ENCODE measurements around the gene PAPPA2.
"Not testable (repeated sequence)": the region's sequence is repeated elsewhere in the genome, so short reads cannot be mapped to it uniquely, and the experiment has no call there.

PAPPA2 gene

DNA sequence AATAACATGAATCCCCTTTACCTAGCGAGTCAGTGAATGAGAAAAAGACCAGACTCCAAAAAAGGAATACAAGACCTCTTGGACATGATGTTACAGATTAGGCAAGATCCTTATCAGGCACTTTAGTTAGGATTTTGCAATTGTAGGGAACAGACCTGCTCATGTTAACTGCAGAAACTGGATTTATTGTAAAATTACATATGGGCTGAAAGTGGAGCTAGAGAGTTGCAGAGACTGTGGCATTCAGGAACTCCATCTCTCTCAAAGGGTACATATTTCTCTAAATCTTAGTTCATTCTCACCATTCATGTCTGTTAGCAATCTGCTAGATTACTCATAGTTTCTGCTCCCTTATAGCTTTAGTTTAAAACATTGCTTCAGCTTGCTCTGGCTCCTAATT, 142.2 kb downstream of the PAPPA2 start:
- Histone ChIP-seq H3K4me3 (no peak overlapping the region), H3K27ac (no peak overlapping the region)

DNA sequence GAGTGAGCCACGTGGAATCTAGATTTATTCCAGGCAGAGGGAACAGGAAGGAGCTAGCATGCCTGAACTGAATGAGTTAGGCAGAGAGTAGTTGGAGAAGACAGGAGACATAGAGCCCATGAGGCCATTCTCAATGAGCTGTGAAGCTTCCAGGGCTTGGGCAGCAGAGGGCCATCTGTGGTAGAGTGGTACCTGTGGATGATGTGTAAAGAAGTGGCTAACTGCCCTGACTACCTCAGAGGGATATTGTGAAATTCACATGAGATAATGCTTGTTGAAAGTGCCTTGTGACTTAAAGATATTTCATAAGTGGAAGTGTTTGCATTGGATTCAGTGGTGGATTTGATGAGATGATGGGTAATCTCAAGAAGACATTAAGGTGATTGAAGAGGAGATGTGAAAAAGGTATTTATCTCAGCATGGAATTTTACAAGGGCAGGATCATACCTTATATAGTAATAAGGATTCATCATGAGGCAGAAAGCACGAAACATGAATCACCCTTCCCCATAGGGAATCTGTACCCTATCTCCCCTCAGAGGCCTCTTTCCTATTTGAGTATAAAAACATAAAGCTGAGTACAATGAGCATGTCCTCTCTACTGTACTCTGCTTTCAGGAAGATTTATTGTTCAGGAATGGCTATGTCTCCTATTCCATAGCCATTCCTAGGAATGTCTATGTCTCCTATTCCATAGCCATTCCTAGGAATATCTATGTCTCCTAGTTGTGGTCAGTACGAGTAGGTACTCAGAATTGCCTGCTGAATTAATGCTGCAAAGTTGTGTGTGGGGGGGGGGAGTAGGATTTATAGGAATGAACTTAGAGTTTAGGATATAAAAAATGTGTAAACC, 146.8 kb downstream of the PAPPA2 start:
- no peaks in the 10 kb centered on the region for H3K9me3 ChIP-seq (replicated peaks in 1 of 11)
- H3K27me3 ChIP-seq: no peaks in the 10 kb centered on the region
- no peaks in the 10 kb centered on the region for H4K20me1 ChIP-seq
- no peak for TF ChIP-seq Cebpa-rat (IDR thresholded peaks at IDR 0.05)
- no peak overlapping the region for H3K27ac ChIP-seq
- no peaks in the 10 kb centered on the region for H3K36me3 ChIP-seq
- H3K4me3 ChIP-seq: no peak overlapping the region
- no peak overlapping the region for H3K9ac ChIP-seq
- H3K4me2 ChIP-seq: no peak overlapping the region
- H3K4me1 ChIP-seq: peaks cover 0 to 2% (median 0%) of the 10 kb centered on the region in 10 experiments; a peak in 1 of 20 replicates

More for the DNA sequence above, 142.2 kb downstream of the PAPPA2 start:
- H3K27me3 ChIP-seq: no peaks in the 10 kb centered on the region
- no peaks in the 10 kb centered on the region for H3K9me3 ChIP-seq (replicated peaks in 1 of 11)
- no peak overlapping the region for H3K9ac ChIP-seq
- TF ChIP-seq Cebpa-rat (IDR thresholded peaks at IDR 0.05): no peak
- no peak overlapping the region for H3K4me2 ChIP-seq
- no peaks in the 10 kb centered on the region for H4K20me1 ChIP-seq
- H3K36me3 ChIP-seq: no peaks in the 10 kb centered on the region
- peaks cover 0 to 5% (median 0%) of the 10 kb centered on the region in 10 experiments; a peak in 1 of 20 replicates for H3K4me1 ChIP-seq

DNA sequence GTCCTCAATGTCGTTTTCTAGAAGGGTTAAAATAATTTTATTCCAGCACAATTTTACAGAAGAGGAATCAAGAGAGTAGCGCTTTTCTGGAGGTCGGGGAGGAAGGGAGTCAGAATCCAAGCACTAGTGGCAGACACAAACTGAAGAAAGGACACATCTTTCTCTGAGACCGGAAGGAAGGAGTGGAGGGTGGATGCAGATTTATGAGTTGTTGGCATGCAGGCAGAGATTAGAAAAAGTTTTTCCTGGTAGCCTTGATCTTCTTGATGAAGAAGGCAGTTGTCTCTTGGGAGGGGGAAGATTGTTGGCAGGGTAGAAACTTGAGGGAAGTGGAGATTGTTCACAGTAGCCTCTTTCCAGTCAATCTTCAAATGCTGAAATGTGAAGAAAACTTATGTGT, 149.8 kb downstream of the PAPPA2 start:
- H3K27ac ChIP-seq: no peak overlapping the region
- H3K9me3 ChIP-seq (replicated peaks in 1 of 11): no peaks in the 10 kb centered on the region
- TF ChIP-seq Cebpa-rat (IDR thresholded peaks at IDR 0.05): no peak
- H4K20me1 ChIP-seq: no peaks in the 10 kb centered on the region
- no peak overlapping the region for H3K9ac ChIP-seq
- no peaks in the 10 kb centered on the region for H3K27me3 ChIP-seq
- no peaks in the 10 kb centered on the region for H3K4me1 ChIP-seq
- no peak overlapping the region for H3K4me2 ChIP-seq
- H3K36me3 ChIP-seq: no peaks in the 10 kb centered on the region
- no peak overlapping the region for H3K4me3 ChIP-seq

DNA sequence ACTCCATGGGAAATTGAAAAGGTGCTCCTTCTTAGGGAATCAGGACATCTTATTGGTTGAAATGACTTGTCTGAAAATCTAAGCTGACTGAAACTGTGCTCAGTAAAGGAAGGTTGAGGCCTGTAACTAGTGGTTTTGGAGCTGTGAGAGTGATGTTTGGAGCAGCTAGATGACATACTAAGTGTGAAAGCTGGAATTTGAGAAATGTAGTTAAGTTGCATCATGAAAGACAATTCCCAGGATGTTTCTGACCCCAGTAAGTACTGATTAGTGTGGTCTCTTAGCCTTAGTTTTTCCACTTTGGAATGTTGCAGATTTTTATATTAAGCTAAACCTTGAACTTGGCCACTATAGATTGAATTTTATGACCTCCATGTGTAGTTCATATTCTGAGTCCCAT, 154.9 kb downstream of the PAPPA2 start:
- H3K27ac ChIP-seq: no peak overlapping the region
- no peak overlapping the region for H3K4me3 ChIP-seq
- H3K9ac ChIP-seq: no peak overlapping the region
- no peaks in the 10 kb centered on the region for H4K20me1 ChIP-seq
- peaks cover 0 to 7% (median 3%) of the 10 kb centered on the region in 11 experiments; a peak in 9 of 22 replicates for H3K9me3 ChIP-seq (replicated peaks in 1 of 11)
- H3K27me3 ChIP-seq: no peaks in the 10 kb centered on the region
- no peak overlapping the region for H3K4me2 ChIP-seq
- H3K4me1 ChIP-seq: no peaks in the 10 kb centered on the region
- no peaks in the 10 kb centered on the region for H3K36me3 ChIP-seq
- no peak for TF ChIP-seq Cebpa-rat (IDR thresholded peaks at IDR 0.05)

DNA sequence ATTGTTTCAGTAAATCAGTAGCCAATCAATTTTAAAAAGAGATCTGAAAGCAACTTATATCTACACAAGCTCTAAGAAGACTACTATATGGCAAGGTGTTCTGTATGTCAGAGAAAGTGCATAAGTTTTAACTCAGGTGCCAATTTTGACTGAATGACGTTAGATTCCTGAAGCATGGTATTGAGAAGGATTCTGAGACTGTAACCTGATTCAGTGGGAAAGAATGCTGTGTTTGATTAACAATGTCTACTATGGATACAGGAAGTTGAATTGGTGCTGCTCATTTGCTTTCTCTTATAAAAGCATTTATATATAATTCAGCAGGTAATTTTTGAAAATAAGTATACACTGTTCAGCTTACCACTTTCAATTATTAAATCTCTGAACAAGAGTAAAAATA, 156.3 kb downstream of the PAPPA2 start:
- no peak for TF ChIP-seq Cebpa-rat (IDR thresholded peaks at IDR 0.05)
- Histone ChIP-seq H3K4me2 (no peak overlapping the region), H3K4me3 (no peak overlapping the region), H3K4me1 (no peaks in the 10 kb centered on the region), H3K9me3 (replicated peaks in 1 of 11) (peaks cover 0 to 12% (median 8%) of the 10 kb centered on the region in 11 experiments; a peak in 11 of 22 replicates), H3K36me3 (no peaks in the 10 kb centered on the region), H4K20me1 (no peaks in the 10 kb centered on the region), H3K27me3 (no peaks in the 10 kb centered on the region), H3K9ac (no peak overlapping the region), H3K27ac (no peak overlapping the region)

DNA sequence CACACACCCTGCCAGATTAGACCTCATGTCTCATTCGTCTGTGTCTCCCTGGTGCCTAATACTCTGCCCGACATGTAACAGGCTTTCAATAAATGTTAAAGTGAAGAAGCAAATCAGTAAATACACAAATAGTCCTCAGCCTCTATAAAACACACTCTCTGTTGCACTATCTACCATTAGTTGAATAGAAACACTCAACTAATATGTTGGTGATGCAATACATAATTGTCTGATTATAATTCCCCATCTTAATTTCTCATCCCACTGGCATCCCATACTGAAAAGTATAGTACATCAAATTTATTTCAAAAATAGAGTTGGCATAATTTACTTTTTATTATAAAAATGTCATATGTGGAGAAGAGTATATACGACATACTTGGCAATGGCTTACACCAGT, 162.4 kb downstream of the PAPPA2 start:
- no peak overlapping the region for H3K9ac ChIP-seq
- no peaks in the 10 kb centered on the region for H3K27me3 ChIP-seq
- H3K27ac ChIP-seq: no peak overlapping the region
- H3K4me2 ChIP-seq: no peak overlapping the region
- no peaks in the 10 kb centered on the region for H3K4me1 ChIP-seq
- no peak overlapping the region for H3K4me3 ChIP-seq
- H3K9me3 ChIP-seq (replicated peaks in 1 of 11): peaks cover 0 to 12% (median 8%) of the 10 kb centered on the region in 11 experiments; a peak in 11 of 22 replicates
- H4K20me1 ChIP-seq: no peaks in the 10 kb centered on the region
- no peaks in the 10 kb centered on the region for H3K36me3 ChIP-seq
- TF ChIP-seq Cebpa-rat (IDR thresholded peaks at IDR 0.05): no peak

DNA sequence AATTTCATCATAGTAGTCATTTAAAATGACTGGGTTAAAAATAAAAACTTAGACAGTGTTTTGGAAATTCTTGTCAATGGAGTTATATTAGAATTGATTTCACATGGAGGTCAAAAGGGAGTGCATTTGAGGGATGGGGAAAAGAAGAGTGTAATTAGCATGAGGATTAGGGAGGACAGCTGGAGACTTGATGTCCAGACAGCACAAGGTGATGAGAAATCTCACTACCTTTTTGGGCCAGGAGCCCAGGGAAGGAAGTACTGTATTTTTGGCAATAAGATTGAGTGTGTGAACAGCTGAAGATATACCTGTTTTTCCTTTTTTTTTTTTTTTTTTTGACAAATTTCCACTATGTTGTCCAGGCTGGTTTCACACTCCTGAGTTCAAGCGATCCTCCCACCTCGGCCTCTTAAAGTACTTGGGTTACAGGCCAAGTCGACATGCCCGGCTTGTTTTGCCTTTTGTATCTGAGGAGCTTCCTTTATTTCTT, 163.6 kb downstream of the PAPPA2 start:
- Histone ChIP-seq H3K4me1 (peaks cover 0 to 3% (median 0%) of the 10 kb centered on the region in 10 experiments; a peak in 1 of 20 replicates), H4K20me1 (no peaks in the 10 kb centered on the region), H3K9me3 (replicated peaks in 1 of 11) (peaks cover 0 to 12% (median 8%) of the 10 kb centered on the region in 11 experiments; a peak in 11 of 22 replicates), H3K36me3 (no peaks in the 10 kb centered on the region), H3K9ac (no peak overlapping the region), H3K4me3 (no peak overlapping the region), H3K27ac (no peak overlapping the region), H3K4me2 (no peak overlapping the region), H3K27me3 (no peaks in the 10 kb centered on the region)
- TF ChIP-seq Cebpa-rat (IDR thresholded peaks at IDR 0.05): no peak

DNA sequence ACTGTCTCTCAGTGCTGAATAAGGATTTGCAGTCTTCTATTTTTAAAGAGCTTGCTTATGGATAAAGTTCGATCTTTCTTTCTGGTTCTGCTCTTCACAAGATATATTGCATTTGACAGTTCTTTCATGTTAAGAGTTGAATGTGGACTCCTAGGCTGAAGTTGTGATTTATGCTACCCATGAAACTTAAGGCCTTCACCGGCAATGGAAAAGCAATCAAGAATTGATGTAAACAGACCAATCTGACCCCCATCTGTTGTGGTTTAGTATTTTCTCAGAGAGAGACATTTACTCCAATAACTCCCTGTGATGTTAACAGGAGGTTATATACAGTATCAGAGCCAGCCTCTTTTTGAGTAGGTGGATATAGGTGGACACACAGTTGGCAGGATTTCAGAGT, 165.8 kb downstream of the PAPPA2 start:
- H3K4me1 ChIP-seq: peaks cover 0 to 13% (median 4%) of the 10 kb centered on the region in 10 experiments; a peak in 8 of 20 replicates

DNA sequence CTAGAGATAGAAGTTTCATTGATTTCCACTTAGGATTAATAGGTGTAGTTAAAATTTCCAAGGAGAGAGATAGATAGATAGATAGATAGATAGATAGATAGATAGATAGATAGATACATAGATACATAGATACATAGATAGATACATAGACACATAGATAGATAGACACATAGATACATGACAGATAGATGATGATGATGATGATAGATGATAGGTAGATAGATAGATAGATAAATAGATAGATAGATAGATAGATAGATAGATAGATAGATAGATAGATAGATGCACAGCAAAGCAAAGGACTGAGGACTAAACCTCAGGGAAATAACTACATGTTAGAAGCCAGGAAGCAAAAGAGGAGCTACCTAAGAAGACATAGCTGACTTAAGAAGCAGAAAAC, 171.8 kb downstream of the PAPPA2 start:
- not testable (repeated sequence) for H3K9me3 ChIP-seq (replicated peaks in 1 of 11); H3K9ac ChIP-seq; H3K27ac ChIP-seq; H3K36me3 ChIP-seq; H3K27me3 ChIP-seq; H3K4me3 ChIP-seq; H4K20me1 ChIP-seq; H3K4me2 ChIP-seq
- peaks cover 0 to 13% (median 4%) of the 10 kb centered on the region in 10 experiments; a peak in 8 of 20 replicates for H3K4me1 ChIP-seq

More for the DNA sequence above, 165.8 kb downstream of the PAPPA2 start:
- no peak for TF ChIP-seq Cebpa-rat (IDR thresholded peaks at IDR 0.05)
- Histone ChIP-seq H3K4me2 (no peak overlapping the region), H3K27ac (no peak overlapping the region), H3K9me3 (replicated peaks in 1 of 11) (0 out of 22 replicates have a peak, but pooled peaks cover 0 to 3% (median 0%) of the 10 kb centered on the region in 11 experiments), H3K4me3 (no peak overlapping the region), H4K20me1 (no peaks in the 10 kb centered on the region), H3K9ac (no peak overlapping the region), H3K36me3 (no peaks in the 10 kb centered on the region), H3K27me3 (no peaks in the 10 kb centered on the region)
